Activated T-cell treated with anti-CD3 and anti-CD28 coated beads, Interleukin-2, amount 50 U/mL, for 24 hours (primary cell): Measurements from ENCODE around the gene NT5C1A.
A peak's percentile ranks its signal among the peaks of the same experiment; 100 is the strongest.

ENCODE experiments used
- DNase-seq: peaks from one replicate; pipeline ENCODE4 v3.0.0-alpha.2; 2020
- H3K27ac Mint-ChIP-seq: 2 replicates; pipeline ENCODE4 v1.8.0; 2020; ENCODE audit warnings: mild to moderate bottlenecking, mixed read lengths
- H3K27me3 Mint-ChIP-seq: 2 replicates; pipeline ENCODE4 v1.8.0; 2020; ENCODE audit warnings: mixed read lengths
- H3K36me3 Mint-ChIP-seq: 2 replicates; pipeline ENCODE4 v1.8.0; 2020; ENCODE audit warnings: low read depth, mixed read lengths
- H3K4me1 Mint-ChIP-seq: 2 replicates; pipeline ENCODE4 v1.8.0; 2020; ENCODE audit warnings: low read depth, mixed read lengths
- H3K4me3 Mint-ChIP-seq: 2 replicates; pipeline ENCODE4 v1.8.0; 2020; ENCODE audit warnings: mild to moderate bottlenecking, moderate library complexity, mixed read lengths
- H3K9me3 Mint-ChIP-seq: 2 replicates; pipeline ENCODE4 v1.8.0; 2020; ENCODE audit warnings: mixed read lengths

NT5C1A gene

GRCh38 chr1:39681294-39681693, 9.4 kb upstream of the NT5C1A start:
- Mint-ChIP-seq H3K27me3 (peaks cover 11% of the 10 kb centered on the region), H3K9me3 (no peaks in the 10 kb centered on the region), H3K36me3 (peaks cover 2% of the 10 kb centered on the region), H3K4me3 (no peak overlapping the region), H3K27ac (no peak overlapping the region), H3K4me1 (peaks cover 24% of the 10 kb centered on the region)
- no peak for DNase-seq

GRCh38 chr1:39680751-39681150, 8.8 kb upstream of the NT5C1A start:
- peaks cover 2% of the 10 kb centered on the region for H3K36me3 Mint-ChIP-seq
- no peak overlapping the region for H3K27ac Mint-ChIP-seq
- H3K4me1 Mint-ChIP-seq, result peaks cover 24% of the 10 kb centered on the region
- H3K27me3 Mint-ChIP-seq, result peaks cover 9% of the 10 kb centered on the region
- H3K4me3 Mint-ChIP-seq, result no peak overlapping the region
- H3K9me3 Mint-ChIP-seq, result no peaks in the 10 kb centered on the region
- no peak for DNase-seq

- peaks cover 6% of the 10 kb centered on the region for H3K27me3 Mint-ChIP-seq
- peaks cover 22% of the 10 kb centered on the region for H3K4me1 Mint-ChIP-seq
- no peaks in the 10 kb centered on the region for H3K9me3 Mint-ChIP-seq
- H3K4me3 Mint-ChIP-seq, result no peak overlapping the region
- no peak overlapping the region for H3K27ac Mint-ChIP-seq
- peaks cover 2% of the 10 kb centered on the region for H3K36me3 Mint-ChIP-seq
- no peak for DNase-seq
Measured at GRCh38 chr1:39679821-39680220, 7.9 kb upstream of the NT5C1A start.

- H3K4me1 Mint-ChIP-seq, result peaks cover 18% of the 10 kb centered on the region
- H3K9me3 Mint-ChIP-seq, result no peaks in the 10 kb centered on the region
- no peak overlapping the region for H3K4me3 Mint-ChIP-seq
- peaks cover 7% of the 10 kb centered on the region for H3K27me3 Mint-ChIP-seq
- DNase-seq, result no peak
- peaks cover 2% of the 10 kb centered on the region for H3K36me3 Mint-ChIP-seq
- H3K27ac Mint-ChIP-seq, result no peak overlapping the region
Measured at GRCh38 chr1:39678889-39679288, 7.0 kb upstream of the NT5C1A start.

GRCh38 chr1:39677645-39678044, 5.7 kb upstream of the NT5C1A start:
- H3K9me3 Mint-ChIP-seq, result no peaks in the 10 kb centered on the region
- peaks cover 18% of the 10 kb centered on the region for H3K4me1 Mint-ChIP-seq
- H3K27me3 Mint-ChIP-seq, result peaks cover 19% of the 10 kb centered on the region
- DNase-seq, result no peak
- no peak overlapping the region for H3K27ac Mint-ChIP-seq
- H3K36me3 Mint-ChIP-seq, result peaks cover 2% of the 10 kb centered on the region
- H3K4me3 Mint-ChIP-seq, result no peak overlapping the region

- peaks cover 13% of the 10 kb centered on the region for H3K4me1 Mint-ChIP-seq
- no peaks in the 10 kb centered on the region for H3K9me3 Mint-ChIP-seq
- H3K27me3 Mint-ChIP-seq, result peaks cover 22% of the 10 kb centered on the region
- H3K36me3 Mint-ChIP-seq, result peaks cover 2% of the 10 kb centered on the region
- H3K4me3 Mint-ChIP-seq, result no peak overlapping the region
- no peak overlapping the region for H3K27ac Mint-ChIP-seq
- DNase-seq, result no peak
Measured at GRCh38 chr1:39676948-39677548, 5.1 kb upstream of the NT5C1A start.

GRCh38 chr1:39675220-39675619, 3.3 kb upstream of the NT5C1A start:
- H3K27me3 Mint-ChIP-seq, result peaks cover 31% of the 10 kb centered on the region
- H3K4me3 Mint-ChIP-seq, result no peak overlapping the region
- H3K9me3 Mint-ChIP-seq, result no peaks in the 10 kb centered on the region
- H3K36me3 Mint-ChIP-seq, result peaks cover 2% of the 10 kb centered on the region
- H3K27ac Mint-ChIP-seq, result no peak overlapping the region
- DNase-seq, result no peak
- H3K4me1 Mint-ChIP-seq, result no peaks in the 10 kb centered on the region

- no peaks in the 10 kb centered on the region for H3K9me3 Mint-ChIP-seq
- no peak overlapping the region for H3K4me3 Mint-ChIP-seq
- H3K36me3 Mint-ChIP-seq, result no peaks in the 10 kb centered on the region
- no peak for DNase-seq
- H3K4me1 Mint-ChIP-seq, result peaks cover 4% of the 10 kb centered on the region
- H3K27ac Mint-ChIP-seq, result no peak overlapping the region
- H3K27me3 Mint-ChIP-seq, result peaks cover 49% of the 10 kb centered on the region
Measured at GRCh38 chr1:39673215-39673614, 1.3 kb upstream of the NT5C1A start.

GRCh38 chr1:39672551-39672947, 642 bp upstream of the NT5C1A start:
- no peak overlapping the region for H3K27ac Mint-ChIP-seq

GRCh38 chr1:39671433-39671792, 494 bp downstream of the NT5C1A start:
- Mint-ChIP-seq H3K4me1 (peaks cover 21% of the 10 kb centered on the region), H3K9me3 (no peaks in the 10 kb centered on the region), H3K36me3 (no peaks in the 10 kb centered on the region), H3K27me3 (peaks cover 54% of the 10 kb centered on the region), H3K27ac (no peak overlapping the region), H3K4me3 (peak overlapping the region; percentile 48)
- DNase-seq, result peak; percentile 44

More at GRCh38 chr1:39672551-39672947, 642 bp upstream of the NT5C1A start:
- peak overlapping the region; percentile 61 for H3K4me3 Mint-ChIP-seq
- H3K4me1 Mint-ChIP-seq, result peaks cover 9% of the 10 kb centered on the region
- peak; percentile 63 for DNase-seq
- H3K9me3 Mint-ChIP-seq, result no peaks in the 10 kb centered on the region
- H3K27me3 Mint-ChIP-seq, result peaks cover 53% of the 10 kb centered on the region
- no peaks in the 10 kb centered on the region for H3K36me3 Mint-ChIP-seq

GRCh38 chr1:39670689-39671088, 1.2 kb downstream of the NT5C1A start:
- Mint-ChIP-seq H3K27ac (no peak overlapping the region), H3K36me3 (no peaks in the 10 kb centered on the region), H3K4me1 (peaks cover 28% of the 10 kb centered on the region), H3K9me3 (no peaks in the 10 kb centered on the region), H3K4me3 (no peak overlapping the region), H3K27me3 (peaks cover 57% of the 10 kb centered on the region)
- DNase-seq, result no peak

GRCh38 chr1:39668894-39669293, 3.0 kb downstream of the NT5C1A start:
- DNase-seq, result no peak
- H3K27ac Mint-ChIP-seq, result no peak overlapping the region
- H3K4me1 Mint-ChIP-seq, result peaks cover 28% of the 10 kb centered on the region
- no peaks in the 10 kb centered on the region for H3K36me3 Mint-ChIP-seq
- no peak overlapping the region for H3K4me3 Mint-ChIP-seq
- H3K27me3 Mint-ChIP-seq, result peaks cover 52% of the 10 kb centered on the region
- H3K9me3 Mint-ChIP-seq, result no peaks in the 10 kb centered on the region

- Mint-ChIP-seq H3K36me3 (no peaks in the 10 kb centered on the region), H3K27ac (peak overlapping the region; percentile 91), H3K4me1 (peaks cover 28% of the 10 kb centered on the region), H3K4me3 (no peak overlapping the region), H3K27me3 (peaks cover 44% of the 10 kb centered on the region), H3K9me3 (no peaks in the 10 kb centered on the region)
- DNase-seq, result no peak
Measured at GRCh38 chr1:39668111-39668510, 3.8 kb downstream of the NT5C1A start.

GRCh38 chr1:39666772-39667171, 5.1 kb downstream of the NT5C1A start:
- H3K4me1 Mint-ChIP-seq, result peaks cover 28% of the 10 kb centered on the region
- H3K27me3 Mint-ChIP-seq, result peaks cover 34% of the 10 kb centered on the region
- no peaks in the 10 kb centered on the region for H3K36me3 Mint-ChIP-seq
- no peaks in the 10 kb centered on the region for H3K9me3 Mint-ChIP-seq
- peak overlapping the region; percentile 19 for H3K4me3 Mint-ChIP-seq
- H3K27ac Mint-ChIP-seq, result peak overlapping the region; percentile 91
- peak; percentile 48 for DNase-seq

GRCh38 chr1:39663559-39663958, 8.3 kb downstream of the NT5C1A start:
- Mint-ChIP-seq H3K4me3 (no peak overlapping the region), H3K4me1 (peaks cover 28% of the 10 kb centered on the region), H3K27me3 (peaks cover 11% of the 10 kb centered on the region), H3K9me3 (no peaks in the 10 kb centered on the region), H3K36me3 (no peaks in the 10 kb centered on the region), H3K27ac (no peak overlapping the region)
- DNase-seq, result no peak

- DNase-seq, result no peak
- H3K4me3 Mint-ChIP-seq, result no peak overlapping the region
- no peak overlapping the region for H3K27ac Mint-ChIP-seq
- peaks cover 5% of the 10 kb centered on the region for H3K27me3 Mint-ChIP-seq
- H3K4me1 Mint-ChIP-seq, result peaks cover 25% of the 10 kb centered on the region
- H3K9me3 Mint-ChIP-seq, result no peaks in the 10 kb centered on the region
- H3K36me3 Mint-ChIP-seq, result no peaks in the 10 kb centered on the region
Measured at GRCh38 chr1:39662861-39663260, 9.0 kb downstream of the NT5C1A start.
